Adrenal gland (tissue), 5 donors: ENCODE results near the gene NCOA1.

Source experiments
- CTCF ChIP-seq, 6 experiments: fragments of 450-650 bp in 4 of 6; fragments of 200-600 bp in 2 of 6; sonication (generic) in 1 of 6; IDR thresholded peaks; 1 replicate in 5 of 6; 2 replicates in 1 of 6; pipeline versions ENCODE4 v1.5.1 to v1.8.0; 2016 to 2021; ENCODE audit warnings: antibody characterized with exemption in 6 of 6, mild to moderate bottlenecking in 2 of 6, moderate library complexity in 1 of 6
- POLR2A ChIP-seq, 2 donors: fragments of 450-650 bp; IDR thresholded peaks; one replicate each; pipeline ENCODE4 v1.6.1; 2017; ENCODE audit warnings: antibody characterized with exemption in 2 of 2, mild to moderate bottlenecking in 2 of 2, moderate library complexity in 1 of 2
- donor health status: DM: no; HTN: no; CAD: no.

- TF ChIP-seq CTCF (IDR thresholded peaks at IDR 0.05) = no peak
- no peak for TF ChIP-seq POLR2A (IDR thresholded peaks at IDR 0.05)
Observed at GRCh38 chr2:24511894-24512293, 20.8 kb downstream of the NCOA1 start.
